ENCODE results near the gene GPRC5A. TPM values are rescaled to one million over a fixed set of nuclear protein-coding genes. Genes with fewer than 3 reads are reported as not detected.

Gene GPRC5A
- total and polyA plus RNA-seq, 2 of the 8 experiments (the other 6 are each of a cell fraction or from before 2014, with no cell fraction given), result 1.0 to 1.4 TPM

DNA sequence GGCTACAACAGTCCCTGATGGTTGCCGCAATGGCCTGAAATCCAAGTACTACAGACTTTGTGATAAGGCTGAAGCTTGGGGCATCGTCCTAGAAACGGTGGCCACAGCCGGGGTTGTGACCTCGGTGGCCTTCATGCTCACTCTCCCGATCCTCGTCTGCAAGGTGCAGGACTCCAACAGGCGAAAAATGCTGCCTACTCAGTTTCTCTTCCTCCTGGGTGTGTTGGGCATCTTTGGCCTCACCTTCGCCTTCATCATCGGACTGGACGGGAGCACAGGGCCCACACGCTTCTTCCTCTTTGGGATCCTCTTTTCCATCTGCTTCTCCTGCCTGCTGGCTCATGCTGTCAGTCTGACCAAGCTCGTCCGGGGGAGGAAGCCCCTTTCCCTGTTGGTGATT is 16.9 kb downstream of the GPRC5A start:
- POLR2A ChIA-PET (ENCODE audit: partially characterized antibody), result interaction anchor here (0.5 kb wide), 1 partner anchor 1000 kb away, joined by 3 read pairs; no protein-coding TSS in a partner anchor

More for the DNA sequence above, 16.9 kb downstream of the GPRC5A start:
- H2AFZ ChIP-seq (ENCODE audit: low read length), result no peak overlapping the region
- TF ChIP-seq POU5F1 (IDR thresholded peaks at IDR 0.05; ENCODE audit: low read depth, low read length) (no peak), TBP (IDR thresholded peaks at IDR 0.05; ENCODE audit: low read depth, low read length) (no peak), NRF1 (IDR thresholded peaks at IDR 0.05; ENCODE audit: low read depth, low read length) (no peak), CTBP2 (IDR thresholded peaks at IDR 0.05; ENCODE audit: borderline replicate concordance, insufficient read depth, insufficient read length, low read length) (no peak), ASH2L (IDR thresholded peaks at IDR 0.05; ENCODE audit: low read length) (no peak), CHD1 (IDR thresholded peaks at IDR 0.05; ENCODE audit: low read depth, low read length) (no peak), BRCA1 (IDR thresholded peaks at IDR 0.05; ENCODE audit: low read depth, low read length) (no peak), SRF (IDR thresholded peaks at IDR 0.05; ENCODE audit: low read depth, low read length) (no peak), GABPA (IDR thresholded peaks at IDR 0.05; ENCODE audit: borderline replicate concordance, insufficient read depth, low read length) (no peak), RNF2 (IDR thresholded peaks at IDR 0.05; ENCODE audit: borderline replicate concordance, low read depth, low read length, missing control alignments, poor library complexity, severe bottlenecking) (no peak), SUZ12 (IDR thresholded peaks at IDR 0.05; ENCODE audit: low read length) (no peak)
- no peak overlapping the region for H2AK5ac ChIP-seq (ENCODE audit: low read depth, low read length)
- no peak overlapping the region for H2BK5ac ChIP-seq (ENCODE audit: low read depth, low read length)
- no peaks in the 10 kb centered on the region for H3K79me1 ChIP-seq (ENCODE audit: low read depth, low read length)
- FAIRE-seq (no peak), DNase-seq (ENCODE audit: low read depth in 1 of 2, low spot score in 2 of 2) (no peak)
- H2BK120ac ChIP-seq (replicated peaks; ENCODE audit: low read depth, low read length), result no peak overlapping the region
- H4K8ac ChIP-seq (ENCODE audit: extremely low read depth, insufficient read depth, low read length), result no peak overlapping the region
- no peaks in the 10 kb centered on the region for H3K4me1 ChIP-seq (replicated peaks in 1 of 4; ENCODE audit: control insufficient read depth in 3 of 4, insufficient read depth in 4 of 4, low read length in 3 of 4)
- H3K36me3 ChIP-seq (ENCODE audit: control insufficient read depth in 2 of 4, insufficient read depth in 4 of 4, low read length in 3 of 4), result no peaks in the 10 kb centered on the region
- H4K20me1 ChIP-seq (replicated peaks in 1 of 2; ENCODE audit: control insufficient read depth in 1 of 2, insufficient read depth in 2 of 2, low read length in 2 of 2), result no peaks in the 10 kb centered on the region
- 83% methylated on average over 14 of the region's 14 CpGs; no CpG with 5 or more reads in 1 of the 2 experiments for WGBS, 2 experiments (ENCODE audit: extremely low coverage in 1 of 2, insufficient coverage in 1 of 2, insufficient read length in 1 of 2, insufficient replicate concordance in 2 of 2, low coverage in 1 of 2, low lambda C conversion rate in 2 of 2, missing lambda C conversion rate in 1 of 2)
- no peak overlapping the region for H2BK20ac ChIP-seq (ENCODE audit: low read length)
- no peak overlapping the region; a peak in 1 of 7 replicates for H3K9ac ChIP-seq (replicated peaks in 1 of 4; ENCODE audit: extremely low read depth in 1 of 4, low read depth in 3 of 4, low read length in 3 of 4)
- no peak overlapping the region for H4K5ac ChIP-seq (ENCODE audit: insufficient read length, low read depth, low read length)
- H2BK12ac ChIP-seq (ENCODE audit: low read depth, low read length), result no peak overlapping the region
- H3K23ac ChIP-seq (ENCODE audit: insufficient read length), result no peak overlapping the region
- H3K18ac ChIP-seq (ENCODE audit: extremely low read depth, low read length), result no peak overlapping the region
- H2BK15ac ChIP-seq (ENCODE audit: low read length), result no peak overlapping the region
- H4K91ac ChIP-seq (replicated peaks; ENCODE audit: insufficient read length, low read length), result no peak overlapping the region
- no peaks in the 10 kb centered on the region for H3K27me3 ChIP-seq (replicated peaks in 1 of 4; ENCODE audit: control insufficient read depth in 3 of 4, extremely low read depth in 1 of 4, insufficient read depth in 3 of 4, low read length in 3 of 4)
- no peak overlapping the region for H3K27ac ChIP-seq (ENCODE audit: low read depth, low read length)
- no peaks in the 10 kb centered on the region for H3K9me3 ChIP-seq (ENCODE audit: insufficient read depth in 2 of 2, low read depth in 1 of 2, low read length in 1 of 2)
- H3K4me2 ChIP-seq (ENCODE audit: insufficient read depth in 1 of 2, low read depth in 2 of 2, low read length in 2 of 2), result no peak overlapping the region
- no peak overlapping the region for H3K4ac ChIP-seq (replicated peaks; ENCODE audit: insufficient read length, low read depth, low read length)
- H3K79me2 ChIP-seq (ENCODE audit: control insufficient read depth in 1 of 2, insufficient read depth in 2 of 2, low read length in 2 of 2), result no peaks in the 10 kb centered on the region
- H3K14ac ChIP-seq (ENCODE audit: insufficient read length), result no peak overlapping the region
- CTCF ChIA-PET (ENCODE audit: partially characterized antibody), result interaction anchor here (0.6 to 3.8 kb wide), 10 partner anchors 8 to 318 kb away, joined by 3 to 14 read pairs (median 5); partner anchors contain the start of genes EMP1 and GPRC5A
- H3K4me3 ChIP-seq (ENCODE audit: extremely low read depth in 1 of 4, insufficient read depth in 2 of 4, low read depth in 3 of 4, low read length in 4 of 4), result no peak overlapping the region
- H3K23me2 ChIP-seq (ENCODE audit: low read depth, low read length), result no peaks in the 10 kb centered on the region
- no peak overlapping the region for H3K56ac ChIP-seq (replicated peaks; ENCODE audit: insufficient read length, low read depth, low read length)
